ENCODE data around the gene PTGDR2.

DNA sequence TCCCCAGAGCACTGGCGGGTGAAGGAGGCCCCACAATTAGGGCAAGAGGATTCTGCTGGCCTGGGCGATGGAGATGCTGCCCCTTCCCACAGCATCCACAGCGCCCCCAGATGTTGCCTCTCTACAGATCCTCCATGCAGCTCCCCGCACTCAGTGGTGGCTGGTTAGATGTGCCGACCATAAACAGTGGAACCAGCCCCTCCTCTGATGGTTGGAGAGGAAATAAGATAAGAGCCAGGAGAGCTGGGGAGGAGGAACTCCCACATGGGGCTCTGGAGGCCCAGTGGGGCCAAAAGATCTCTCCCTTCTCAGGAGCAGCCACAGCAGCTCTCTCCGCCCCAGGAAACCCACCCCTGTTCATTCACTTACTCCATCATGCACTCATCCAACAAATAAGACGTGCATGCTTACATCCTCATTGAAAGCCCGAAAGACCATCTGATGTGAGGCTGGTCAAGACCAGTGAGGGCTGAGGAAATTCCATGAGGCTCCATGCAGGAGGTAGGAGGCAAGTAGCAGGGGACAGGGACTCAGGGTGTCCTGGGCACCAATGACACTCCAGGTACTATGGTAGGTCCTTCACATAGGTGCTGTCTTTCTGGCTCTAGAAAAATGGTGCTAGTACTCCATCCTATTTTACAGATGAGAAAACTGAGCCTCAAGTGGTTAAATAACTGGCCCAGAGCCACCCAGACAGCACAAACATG, 1.5 kb downstream of the PTGDR2 start:
- TF ChIP-seq MYC (IDR thresholded peaks at IDR 0.05; ENCODE audit: borderline replicate concordance, low read length) (no peak), FOSL2 (IDR thresholded peaks at IDR 0.05) (no peak), FOSL2 (CRISPR knock-in tag; IDR thresholded peaks at IDR 0.05) (no peak), POLR2A (IDR thresholded peaks at IDR 0.05; ENCODE audit: low read length) (no peak)
- TF ChIP-seq, protein P1, sequence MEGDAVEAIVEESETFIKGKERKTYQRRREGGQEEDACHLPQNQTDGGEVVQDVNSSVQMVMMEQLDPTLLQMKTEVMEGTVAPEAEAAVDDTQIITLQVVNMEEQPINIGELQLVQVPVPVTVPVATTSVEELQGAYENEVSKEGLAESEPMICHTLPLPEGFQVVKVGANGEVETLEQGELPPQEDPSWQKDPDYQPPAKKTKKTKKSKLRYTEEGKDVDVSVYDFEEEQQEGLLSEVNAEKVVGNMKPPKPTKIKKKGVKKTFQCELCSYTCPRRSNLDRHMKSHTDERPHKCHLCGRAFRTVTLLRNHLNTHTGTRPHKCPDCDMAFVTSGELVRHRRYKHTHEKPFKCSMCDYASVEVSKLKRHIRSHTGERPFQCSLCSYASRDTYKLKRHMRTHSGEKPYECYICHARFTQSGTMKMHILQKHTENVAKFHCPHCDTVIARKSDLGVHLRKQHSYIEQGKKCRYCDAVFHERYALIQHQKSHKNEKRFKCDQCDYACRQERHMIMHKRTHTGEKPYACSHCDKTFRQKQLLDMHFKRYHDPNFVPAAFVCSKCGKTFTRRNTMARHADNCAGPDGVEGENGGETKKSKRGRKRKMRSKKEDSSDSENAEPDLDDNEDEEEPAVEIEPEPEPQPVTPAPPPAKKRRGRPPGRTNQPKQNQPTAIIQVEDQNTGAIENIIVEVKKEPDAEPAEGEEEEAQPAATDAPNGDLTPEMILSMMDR (IDR thresholded peaks at IDR 0.05): no peak
- TF ChIP-seq, protein P2, sequence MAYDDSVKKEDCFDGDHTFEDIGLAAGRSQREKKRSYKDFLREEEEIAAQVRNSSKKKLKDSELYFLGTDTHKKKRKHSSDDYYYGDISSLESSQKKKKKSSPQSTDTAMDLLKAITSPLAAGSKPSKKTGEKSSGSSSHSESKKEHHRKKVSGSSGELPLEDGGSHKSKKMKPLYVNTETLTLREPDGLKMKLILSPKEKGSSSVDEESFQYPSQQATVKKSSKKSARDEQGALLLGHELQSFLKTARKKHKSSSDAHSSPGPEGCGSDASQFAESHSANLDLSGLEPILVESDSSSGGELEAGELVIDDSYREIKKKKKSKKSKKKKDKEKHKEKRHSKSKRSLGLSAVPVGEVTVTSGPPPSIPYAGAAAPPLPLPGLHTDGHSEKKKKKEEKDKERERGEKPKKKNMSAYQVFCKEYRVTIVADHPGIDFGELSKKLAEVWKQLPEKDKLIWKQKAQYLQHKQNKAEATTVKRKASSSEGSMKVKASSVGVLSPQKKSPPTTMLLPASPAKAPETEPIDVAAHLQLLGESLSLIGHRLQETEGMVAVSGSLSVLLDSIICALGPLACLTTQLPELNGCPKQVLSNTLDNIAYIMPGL (CRISPR knock-in tag; IDR thresholded peaks at IDR 0.05; ENCODE audit: borderline replicate concordance): no peak
